D721Med (cell line): ENCODE results near the gene ADGRG2.
"Not testable (repeated sequence)": the region's sequence is repeated elsewhere in the genome, so short reads cannot be mapped to it uniquely, and the experiment has no call there.

ENCODE experiments used
- DNase-seq: peaks from one replicate; pipeline ENCODE4 v3.0.0; 2011; ENCODE audit warnings: low spot score; ENCODE audit not compliant: insufficient read length
- FAIRE-seq: peaks from 2 replicates; lab custom pipeline; 2011; peaks lifted over from hg19 to GRCh38; lab: Jason Lieb, UNC
- CTCF ChIP-seq: IDR thresholded peaks from 2 replicates; pipeline ENCODE4 v1.5.1; 2012; ENCODE audit warnings: mild to moderate bottlenecking, control low read depth; ENCODE audit not compliant: insufficient read depth; ENCODE audit errors: missing control alignments

The ADGRG2 gene

GRCh38 chrX:19086102-19086772, 36.0 kb downstream of the ADGRG2 start:
- FAIRE-seq (no peak), DNase-seq (no peak)
- TF ChIP-seq CTCF: no peak

- FAIRE-seq: no peak
- TF ChIP-seq CTCF: no peak
Measured at GRCh38 chrX:19085666-19086065, 36.6 kb downstream of the ADGRG2 start.

GRCh38 chrX:19075754-19076153, 46.5 kb downstream of the ADGRG2 start:
- FAIRE-seq (no peak), DNase-seq (no peak)
- TF ChIP-seq CTCF: no peak

More at GRCh38 chrX:19085666-19086065, 36.6 kb downstream of the ADGRG2 start:
- no peak for DNase-seq

GRCh38 chrX:19072372-19072771, 49.9 kb downstream of the ADGRG2 start:
- no peak for FAIRE-seq
- no peak for TF ChIP-seq CTCF
- DNase-seq: no peak

- DNase-seq (no peak), FAIRE-seq (no peak)
- TF ChIP-seq CTCF: no peak
Measured at GRCh38 chrX:19070555-19070994, 51.7 kb downstream of the ADGRG2 start.

GRCh38 chrX:19066987-19067386, 55.3 kb downstream of the ADGRG2 start:
- not testable (repeated sequence) for DNase-seq, FAIRE-seq

- FAIRE-seq (no peak), DNase-seq (no peak)
- no peak for TF ChIP-seq CTCF
Measured at GRCh38 chrX:19065535-19065934, 56.7 kb downstream of the ADGRG2 start.

GRCh38 chrX:19064175-19064574, 58.1 kb downstream of the ADGRG2 start:
- DNase-seq (no peak), FAIRE-seq (no peak)
- TF ChIP-seq CTCF: no peak
